Thyroid gland (tissue), 4 donors: ENCODE data around the gene PLGLB2.
"Not testable (repeated sequence)": the region's sequence is repeated elsewhere in the genome, so short reads cannot be mapped to it uniquely, and the experiment has no call there.

Experiments used
- POLR2A ChIP-seq, 2 donors: fragments of 450-650 bp; IDR thresholded peaks; one replicate each; pipeline ENCODE4 v1.6.1; 2017; ENCODE audit warnings: antibody characterized with exemption in 2 of 2, mild to moderate bottlenecking in 2 of 2, moderate library complexity in 1 of 2
- TF ChIP-seq, protein P1 (sequence below), 6 experiments: fragments of 200-600 bp in 3 of 6; fragments of 450-650 bp in 3 of 6; sonication (generic) in 3 of 6; IDR thresholded peaks; one replicate each; pipeline ENCODE4 v1.5.1; 2016 to 2019; ENCODE audit warnings: antibody characterized with exemption in 6 of 6, mild to moderate bottlenecking in 2 of 6, inconsistent platforms in 1 of 6, moderate library complexity in 1 of 6

DNA sequence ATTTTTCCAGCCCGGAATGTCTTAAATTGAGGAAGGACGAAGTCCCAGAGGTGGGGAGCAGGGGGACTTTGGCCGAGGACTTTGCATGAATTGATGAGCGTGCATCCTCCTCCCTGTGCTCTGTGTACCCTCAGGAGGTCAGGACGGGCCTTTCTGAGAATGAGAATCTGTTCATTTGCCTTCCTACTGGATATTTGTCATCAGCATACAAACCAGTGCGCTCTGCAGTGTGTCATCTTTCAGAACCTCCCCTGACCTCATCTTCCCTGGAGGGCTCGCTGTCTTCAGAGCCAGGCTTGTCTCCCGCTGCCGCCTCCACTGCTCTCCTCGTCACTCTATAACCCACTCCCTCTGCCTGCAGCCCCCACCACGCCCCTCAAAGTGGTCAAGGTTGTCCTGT is 2.7 kb downstream of the PLGLB2 start:
- TF ChIP-seq, protein P1, sequence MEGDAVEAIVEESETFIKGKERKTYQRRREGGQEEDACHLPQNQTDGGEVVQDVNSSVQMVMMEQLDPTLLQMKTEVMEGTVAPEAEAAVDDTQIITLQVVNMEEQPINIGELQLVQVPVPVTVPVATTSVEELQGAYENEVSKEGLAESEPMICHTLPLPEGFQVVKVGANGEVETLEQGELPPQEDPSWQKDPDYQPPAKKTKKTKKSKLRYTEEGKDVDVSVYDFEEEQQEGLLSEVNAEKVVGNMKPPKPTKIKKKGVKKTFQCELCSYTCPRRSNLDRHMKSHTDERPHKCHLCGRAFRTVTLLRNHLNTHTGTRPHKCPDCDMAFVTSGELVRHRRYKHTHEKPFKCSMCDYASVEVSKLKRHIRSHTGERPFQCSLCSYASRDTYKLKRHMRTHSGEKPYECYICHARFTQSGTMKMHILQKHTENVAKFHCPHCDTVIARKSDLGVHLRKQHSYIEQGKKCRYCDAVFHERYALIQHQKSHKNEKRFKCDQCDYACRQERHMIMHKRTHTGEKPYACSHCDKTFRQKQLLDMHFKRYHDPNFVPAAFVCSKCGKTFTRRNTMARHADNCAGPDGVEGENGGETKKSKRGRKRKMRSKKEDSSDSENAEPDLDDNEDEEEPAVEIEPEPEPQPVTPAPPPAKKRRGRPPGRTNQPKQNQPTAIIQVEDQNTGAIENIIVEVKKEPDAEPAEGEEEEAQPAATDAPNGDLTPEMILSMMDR (IDR thresholded peaks at IDR 0.05): not testable (repeated sequence)
- not testable (repeated sequence) for TF ChIP-seq POLR2A (IDR thresholded peaks at IDR 0.05)
